GM18858 (cell line): ENCODE data around the gene MAP7.
"Not testable (repeated sequence)": the region's sequence is repeated elsewhere in the genome, so short reads cannot be mapped to it uniquely, and the experiment has no call there.

Source experiments
- ATAC-seq: cut with Tn5 transposase; IDR thresholded peaks from one replicate; pipeline ENCODE4 v1.9.1; 2021; ENCODE audit not compliant: unreplicated experiment

MAP7 gene

GRCh38 chr6:136315594-136315993, 234.6 kb downstream of the MAP7 start:
- no peak for ATAC-seq

- no peak for ATAC-seq
Observed at GRCh38 chr6:136312975-136313374, 237.2 kb downstream of the MAP7 start.

GRCh38 chr6:136309729-136310311, 240.4 kb downstream of the MAP7 start:
- ATAC-seq, result no peak

DNA sequence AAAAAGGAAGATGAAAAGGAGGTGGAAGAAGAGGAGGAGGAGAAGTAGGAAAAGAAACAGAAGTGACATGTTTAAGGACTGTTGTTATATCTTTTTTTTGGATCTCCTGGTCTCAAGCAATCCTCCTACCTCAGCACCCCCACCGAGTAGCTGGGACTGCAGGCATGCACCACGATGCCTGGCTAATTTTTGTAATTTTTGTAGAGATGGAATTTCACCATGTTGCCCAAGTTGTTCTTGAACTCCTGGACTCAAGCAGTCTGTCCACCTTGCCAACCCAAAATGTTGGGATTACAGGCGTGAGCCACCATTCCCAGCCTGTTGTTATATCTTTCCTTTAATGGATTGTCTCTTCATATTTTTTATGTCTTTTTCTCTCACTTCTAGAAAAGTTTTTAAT, 241.1 kb downstream of the MAP7 start:
- ATAC-seq, result no peak

DNA sequence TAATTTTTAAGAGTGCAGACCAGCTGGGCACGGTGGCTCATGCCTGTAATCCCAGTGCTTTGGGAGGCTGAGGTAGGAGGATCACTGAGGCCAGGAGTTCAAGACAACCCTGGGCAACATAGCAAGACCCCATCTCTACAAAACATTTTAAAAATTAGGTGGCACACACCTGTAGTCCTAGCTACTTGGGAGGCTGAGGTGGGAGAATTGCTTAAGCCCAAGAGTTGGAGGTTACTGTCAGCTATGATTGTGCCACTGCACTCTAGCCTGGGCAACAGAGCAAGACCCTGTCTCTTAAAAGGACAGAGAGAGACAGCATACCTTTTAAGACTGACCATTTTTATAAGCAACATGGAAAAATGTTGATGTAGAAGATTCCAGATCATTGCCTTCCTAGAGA, 241.8 kb downstream of the MAP7 start:
- not testable (repeated sequence) for ATAC-seq

- ATAC-seq, result no peak
Observed at GRCh38 chr6:136307351-136307750, 242.9 kb downstream of the MAP7 start.

- ATAC-seq, result no peak
Observed at GRCh38 chr6:136306466-136306865, 243.8 kb downstream of the MAP7 start.

DNA sequence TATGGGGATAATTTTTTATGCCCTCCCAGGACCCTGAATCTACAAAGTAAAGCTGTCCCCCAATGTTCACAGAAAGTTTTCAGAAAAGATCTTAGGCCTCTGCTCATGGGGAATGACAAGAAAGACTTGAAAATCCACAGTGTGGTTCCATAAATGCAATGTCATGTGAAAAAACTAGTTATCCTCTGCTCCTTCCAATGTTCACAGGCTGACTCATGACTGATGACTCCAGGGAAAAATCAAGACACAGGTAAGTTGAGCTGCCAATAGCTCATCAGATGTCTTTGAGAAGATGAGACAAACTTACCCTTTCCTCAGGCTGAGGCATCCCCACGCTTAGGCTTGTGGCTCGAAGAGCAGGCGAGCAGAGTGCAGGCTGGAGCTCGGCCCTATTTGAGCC, 245.8 kb downstream of the MAP7 start:
- no peak for ATAC-seq

- no peak for ATAC-seq
Observed at GRCh38 chr6:136303516-136303915, 246.7 kb downstream of the MAP7 start.

GRCh38 chr6:136294621-136295020, 255.6 kb downstream of the MAP7 start:
- no peak for ATAC-seq
